Measurements from ENCODE around the gene CEP57L1.
A peak's percentile ranks its signal among the peaks of the same experiment; 100 is the strongest.

The CEP57L1 gene

GRCh38 chr6:109073344-109074132, 21.8 kb upstream of the CEP57L1 start:
- H3K9me3 ChIP-seq (ENCODE audit: control extremely low read depth in 1 of 5, control insufficient read depth in 4 of 5, insufficient read depth in 2 of 5, low read depth in 1 of 5, low read length in 4 of 5) = no peaks in the 10 kb centered on the region
- WGBS (ENCODE audit: insufficient coverage) = 100% methylated on average over 1 of the region's 7 CpGs
- peaks cover 4 to 30% (median 15%) of the 10 kb centered on the region in 4 experiments for H3K4me1 ChIP-seq (ENCODE audit: control extremely low read depth in 1 of 4, control insufficient read depth in 4 of 4, insufficient read depth in 4 of 4, low read length in 3 of 4)
- H3K27ac ChIP-seq (ENCODE audit: insufficient read depth in 1 of 2, low read depth in 1 of 2, low read length in 2 of 2, poor library complexity in 1 of 2, severe bottlenecking in 2 of 2) = no peak overlapping the region
- CTCF ChIA-PET = interaction anchor here (0.8 to 9.6 kb wide), 36 partner anchors 8 to 552 kb away, joined by 3 to 106 read pairs (median 4); no protein-coding TSS in a partner anchor
- POLR2A ChIA-PET = interaction anchor here (1.0 to 1.3 kb wide), 3 partner anchors 21 to 514 kb away, joined by 4 read pairs; partner anchors contain the start of gene SESN1
- no peaks in the 10 kb centered on the region for H3K27me3 ChIP-seq (replicated peaks in 2 of 5; ENCODE audit: control insufficient read depth in 4 of 5, insufficient read depth in 5 of 5, low read length in 4 of 5)
- no peaks in the 10 kb centered on the region for H3K36me3 ChIP-seq (ENCODE audit: control insufficient read depth in 4 of 4, insufficient read depth in 4 of 4, low read length in 3 of 4)
- DNase-seq = peak; percentile 79 to 89 (median 85)
- no peak overlapping the region for H3K4me3 ChIP-seq (ENCODE audit: control insufficient read depth in 1 of 7, extremely low read depth in 1 of 7, insufficient read depth in 4 of 7, low read depth in 2 of 7, low read length in 6 of 7)

- H3K4me3 ChIP-seq (ENCODE audit: control insufficient read depth in 1 of 7, extremely low read depth in 1 of 7, insufficient read depth in 4 of 7, low read depth in 2 of 7, low read length in 6 of 7) = no peak overlapping the region
- DNase-seq = no peak
- CTCF ChIA-PET = interaction anchor here (0.7 to 9.6 kb wide), 24 partner anchors 10 to 979 kb away, joined by 3 to 106 read pairs (median 4); partner anchors contain the start of gene CD164
- no peak overlapping the region for H3K27ac ChIP-seq (ENCODE audit: insufficient read depth in 1 of 2, low read depth in 1 of 2, low read length in 2 of 2, poor library complexity in 1 of 2, severe bottlenecking in 2 of 2)
- no peaks in the 10 kb centered on the region for H3K36me3 ChIP-seq (ENCODE audit: control insufficient read depth in 4 of 4, insufficient read depth in 4 of 4, low read length in 3 of 4)
- POLR2A ChIA-PET = interaction anchor here (1.0 kb wide), 1 partner anchor 20 kb away, joined by 4 read pairs; the partner anchor contains the start of gene SESN1
- peaks cover 4 to 32% (median 15%) of the 10 kb centered on the region in 4 experiments for H3K4me1 ChIP-seq (ENCODE audit: control extremely low read depth in 1 of 4, control insufficient read depth in 4 of 4, insufficient read depth in 4 of 4, low read length in 3 of 4)
- no peaks in the 10 kb centered on the region for H3K27me3 ChIP-seq (replicated peaks in 2 of 5; ENCODE audit: control insufficient read depth in 4 of 5, insufficient read depth in 5 of 5, low read length in 4 of 5)
- H3K9me3 ChIP-seq (ENCODE audit: control extremely low read depth in 1 of 5, control insufficient read depth in 4 of 5, insufficient read depth in 2 of 5, low read depth in 1 of 5, low read length in 4 of 5) = no peaks in the 10 kb centered on the region
Measured at GRCh38 chr6:109074133-109074415, 21.2 kb upstream of the CEP57L1 start.

GRCh38 chr6:109075934-109076333, 19.4 kb upstream of the CEP57L1 start:
- peaks cover 6 to 47% (median 18%) of the 10 kb centered on the region in 4 experiments for H3K4me1 ChIP-seq (ENCODE audit: control extremely low read depth in 1 of 4, control insufficient read depth in 4 of 4, insufficient read depth in 4 of 4, low read length in 3 of 4)
- H3K27me3 ChIP-seq (replicated peaks in 2 of 5; ENCODE audit: control insufficient read depth in 4 of 5, insufficient read depth in 5 of 5, low read length in 4 of 5) = no peaks in the 10 kb centered on the region
- H3K27ac ChIP-seq (ENCODE audit: insufficient read depth in 1 of 2, low read depth in 1 of 2, low read length in 2 of 2, poor library complexity in 1 of 2, severe bottlenecking in 2 of 2) = no peak overlapping the region
- peak in 1 of 3 donors; percentile 31 for DNase-seq
- no peaks in the 10 kb centered on the region for H3K9me3 ChIP-seq (ENCODE audit: control extremely low read depth in 1 of 5, control insufficient read depth in 4 of 5, insufficient read depth in 2 of 5, low read depth in 1 of 5, low read length in 4 of 5)
- no peaks in the 10 kb centered on the region for H3K36me3 ChIP-seq (ENCODE audit: control insufficient read depth in 4 of 4, insufficient read depth in 4 of 4, low read length in 3 of 4)
- H3K4me3 ChIP-seq (ENCODE audit: control insufficient read depth in 1 of 7, extremely low read depth in 1 of 7, insufficient read depth in 4 of 7, low read depth in 2 of 7, low read length in 6 of 7) = no peak overlapping the region
- CTCF ChIA-PET = interaction anchor here (1.0 to 9.6 kb wide), 16 partner anchors 13 to 532 kb away, joined by 3 to 106 read pairs (median 3); partner anchors contain the start of genes CD164, CEP57L1 and SESN1
- POLR2A ChIA-PET = interaction anchor here (0.6 to 1.0 kb wide), 2 partner anchors 306 to 308 kb away, joined by 3 read pairs; partner anchors contain the start of gene CD164

- no peaks in the 10 kb centered on the region for H3K9me3 ChIP-seq (ENCODE audit: control extremely low read depth in 1 of 5, control insufficient read depth in 4 of 5, insufficient read depth in 2 of 5, low read depth in 1 of 5, low read length in 4 of 5)
- ChIA-PET CTCF (interaction anchor here (0.8 to 9.6 kb wide), 12 partner anchors 13 to 533 kb away, joined by 3 to 106 read pairs (median 4); partner anchors contain the start of gene CD164), POLR2A (interaction anchor here (0.6 to 1.0 kb wide), 2 partner anchors 306 to 308 kb away, joined by 3 read pairs; partner anchors contain the start of gene CD164)
- no peaks in the 10 kb centered on the region for H3K27me3 ChIP-seq (replicated peaks in 2 of 5; ENCODE audit: control insufficient read depth in 4 of 5, insufficient read depth in 5 of 5, low read length in 4 of 5)
- DNase-seq = peak; percentile 51 to 86 (median 72)
- peak overlapping the region in 1 of 7 experiments; percentile 11 for H3K4me3 ChIP-seq (ENCODE audit: control insufficient read depth in 1 of 7, extremely low read depth in 1 of 7, insufficient read depth in 4 of 7, low read depth in 2 of 7, low read length in 6 of 7)
- no peak overlapping the region for H3K27ac ChIP-seq (ENCODE audit: insufficient read depth in 1 of 2, low read depth in 1 of 2, low read length in 2 of 2, poor library complexity in 1 of 2, severe bottlenecking in 2 of 2)
- peaks cover 6 to 47% (median 18%) of the 10 kb centered on the region in 4 experiments for H3K4me1 ChIP-seq (ENCODE audit: control extremely low read depth in 1 of 4, control insufficient read depth in 4 of 4, insufficient read depth in 4 of 4, low read length in 3 of 4)
- H3K36me3 ChIP-seq (ENCODE audit: control insufficient read depth in 4 of 4, insufficient read depth in 4 of 4, low read length in 3 of 4) = no peaks in the 10 kb centered on the region
- no CpG with 5 or more reads among the region's 3 CpGs for WGBS (ENCODE audit: insufficient coverage)
Measured at GRCh38 chr6:109076377-109076776, 18.9 kb upstream of the CEP57L1 start.

GRCh38 chr6:109079981-109080380, 15.3 kb upstream of the CEP57L1 start:
- Histone ChIP-seq H3K27me3 (replicated peaks in 2 of 5; ENCODE audit: control insufficient read depth in 4 of 5, insufficient read depth in 5 of 5, low read length in 4 of 5) (no peaks in the 10 kb centered on the region), H3K36me3 (ENCODE audit: control insufficient read depth in 4 of 4, insufficient read depth in 4 of 4, low read length in 3 of 4) (peaks cover 0 to 2% (median 0%) of the 10 kb centered on the region in 4 experiments), H3K4me3 (ENCODE audit: control insufficient read depth in 1 of 7, extremely low read depth in 1 of 7, insufficient read depth in 4 of 7, low read depth in 2 of 7, low read length in 6 of 7) (peak overlapping the region in 1 of 7 experiments; percentile 32), H3K27ac (ENCODE audit: insufficient read depth in 1 of 2, low read depth in 1 of 2, low read length in 2 of 2, poor library complexity in 1 of 2, severe bottlenecking in 2 of 2) (no peak overlapping the region), H3K9me3 (ENCODE audit: control extremely low read depth in 1 of 5, control insufficient read depth in 4 of 5, insufficient read depth in 2 of 5, low read depth in 1 of 5, low read length in 4 of 5) (no peaks in the 10 kb centered on the region), H3K4me1 (ENCODE audit: control extremely low read depth in 1 of 4, control insufficient read depth in 4 of 4, insufficient read depth in 4 of 4, low read length in 3 of 4) (peaks cover 6 to 53% (median 16%) of the 10 kb centered on the region in 4 experiments)
- DNase-seq = peak in 2 of 3 donors; percentile 52 to 71
- ChIA-PET POLR2A (no interaction called here), CTCF (interaction anchor here (1.3 to 2.9 kb wide), 3 partner anchors 9 to 317 kb away, joined by 4 to 15 read pairs (median 5); no protein-coding TSS in a partner anchor)
- WGBS (ENCODE audit: insufficient coverage) = 0% methylated on average over 1 of the region's 4 CpGs

GRCh38 chr6:109081026-109081425, 14.3 kb upstream of the CEP57L1 start:
- Histone ChIP-seq H3K4me3 (ENCODE audit: control insufficient read depth in 1 of 7, extremely low read depth in 1 of 7, insufficient read depth in 4 of 7, low read depth in 2 of 7, low read length in 6 of 7) (no peak overlapping the region), H3K4me1 (ENCODE audit: control extremely low read depth in 1 of 4, control insufficient read depth in 4 of 4, insufficient read depth in 4 of 4, low read length in 3 of 4) (peaks cover 6 to 49% (median 14%) of the 10 kb centered on the region in 4 experiments), H3K27me3 (replicated peaks in 2 of 5; ENCODE audit: control insufficient read depth in 4 of 5, insufficient read depth in 5 of 5, low read length in 4 of 5) (no peaks in the 10 kb centered on the region), H3K27ac (ENCODE audit: insufficient read depth in 1 of 2, low read depth in 1 of 2, low read length in 2 of 2, poor library complexity in 1 of 2, severe bottlenecking in 2 of 2) (no peak overlapping the region), H3K36me3 (ENCODE audit: control insufficient read depth in 4 of 4, insufficient read depth in 4 of 4, low read length in 3 of 4) (peaks cover 0 to 2% (median 0%) of the 10 kb centered on the region in 4 experiments), H3K9me3 (ENCODE audit: control extremely low read depth in 1 of 5, control insufficient read depth in 4 of 5, insufficient read depth in 2 of 5, low read depth in 1 of 5, low read length in 4 of 5) (no peaks in the 10 kb centered on the region)
- CTCF ChIA-PET = interaction anchor here (1.1 to 2.9 kb wide), 3 partner anchors 9 to 316 kb away, joined by 3 to 15 read pairs (median 15); partner anchors contain the start of gene ARMC2
- WGBS (ENCODE audit: insufficient coverage) = 100% methylated on average over 1 of the region's 1 CpG
- POLR2A ChIA-PET = no interaction called here
- no peak for DNase-seq
